GM21528 (cell line): ENCODE results near the gene PWP1.

Experiments used
- ATAC-seq: cut with Tn5 transposase; IDR thresholded peaks from one replicate; pipeline ENCODE4 v1.9.1; 2021; ENCODE audit warnings: mild to moderate bottlenecking, moderate library complexity; ENCODE audit not compliant: unreplicated experiment, low FRiP score

The PWP1 gene

GRCh38 chr12:107732365-107732764 lies 46.8 kb downstream of the PWP1 start:
- no peak for ATAC-seq

- no peak for ATAC-seq
Measured at GRCh38 chr12:107734139-107734538, 48.5 kb downstream of the PWP1 start.

GRCh38 chr12:107735763-107736162 lies 50.2 kb downstream of the PWP1 start:
- no peak for ATAC-seq

DNA sequence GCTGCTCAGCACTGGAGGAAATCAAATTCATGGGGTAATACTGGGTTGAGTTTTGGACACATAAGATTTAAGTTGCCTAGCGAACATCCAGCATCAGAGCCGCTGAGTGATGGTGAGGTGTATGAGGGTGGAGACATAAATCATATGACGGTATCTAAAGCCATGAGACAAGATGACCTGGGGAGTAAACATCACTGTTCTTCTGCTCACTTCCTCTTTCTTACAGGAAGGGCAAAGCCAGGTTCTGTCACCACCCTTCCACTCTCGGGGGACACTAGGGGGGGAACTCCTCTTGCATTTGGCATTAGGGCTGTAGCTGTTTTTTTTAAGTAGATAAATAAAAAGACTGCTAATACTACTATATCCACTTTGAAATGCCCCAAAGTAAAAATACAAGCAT lies 51.3 kb downstream of the PWP1 start:
- ATAC-seq: peak; percentile 94

DNA sequence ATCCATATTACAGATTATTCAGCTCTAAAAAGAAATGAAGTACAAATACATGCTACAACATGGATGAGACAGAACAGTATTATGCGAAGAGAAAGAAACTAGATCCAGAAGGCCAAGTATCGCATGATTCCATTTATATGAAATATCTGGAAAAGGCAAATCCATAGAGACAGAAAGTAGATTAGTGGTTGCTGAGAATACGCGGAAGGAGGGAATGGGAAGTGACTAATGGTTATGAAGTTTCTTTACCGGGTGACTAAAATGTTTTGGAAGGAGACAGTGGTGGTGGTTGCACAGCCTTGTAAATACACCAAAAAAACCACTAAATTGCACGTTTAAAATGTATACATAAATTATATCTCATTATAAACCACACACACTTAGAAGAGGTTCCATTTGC lies 62.9 kb downstream of the PWP1 start:
- ATAC-seq: no peak

DNA sequence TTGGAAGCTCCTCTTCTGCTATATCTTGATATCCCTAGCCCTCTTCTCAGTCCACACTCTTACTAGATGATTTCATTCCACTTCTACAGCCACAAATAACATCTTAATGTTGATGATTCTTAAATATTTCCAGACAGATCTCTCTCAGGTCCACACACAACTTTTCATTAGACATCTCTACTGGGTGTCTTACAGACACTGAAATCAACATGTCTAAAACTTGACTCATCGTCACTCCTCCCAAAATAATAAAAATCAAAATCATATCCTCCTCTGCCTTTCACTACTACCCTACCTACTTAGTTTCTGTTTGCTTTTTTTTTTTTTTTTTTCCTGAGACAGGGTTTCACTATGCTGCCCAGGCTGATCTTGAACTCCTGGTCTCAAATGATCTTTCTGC lies 63.5 kb downstream of the PWP1 start:
- ATAC-seq: no peak

- ATAC-seq: no peak
Measured at GRCh38 chr12:107759410-107759809, 73.8 kb downstream of the PWP1 start.

GRCh38 chr12:107760207-107760808 lies 74.7 kb downstream of the PWP1 start:
- ATAC-seq: peak; percentile 45

DNA sequence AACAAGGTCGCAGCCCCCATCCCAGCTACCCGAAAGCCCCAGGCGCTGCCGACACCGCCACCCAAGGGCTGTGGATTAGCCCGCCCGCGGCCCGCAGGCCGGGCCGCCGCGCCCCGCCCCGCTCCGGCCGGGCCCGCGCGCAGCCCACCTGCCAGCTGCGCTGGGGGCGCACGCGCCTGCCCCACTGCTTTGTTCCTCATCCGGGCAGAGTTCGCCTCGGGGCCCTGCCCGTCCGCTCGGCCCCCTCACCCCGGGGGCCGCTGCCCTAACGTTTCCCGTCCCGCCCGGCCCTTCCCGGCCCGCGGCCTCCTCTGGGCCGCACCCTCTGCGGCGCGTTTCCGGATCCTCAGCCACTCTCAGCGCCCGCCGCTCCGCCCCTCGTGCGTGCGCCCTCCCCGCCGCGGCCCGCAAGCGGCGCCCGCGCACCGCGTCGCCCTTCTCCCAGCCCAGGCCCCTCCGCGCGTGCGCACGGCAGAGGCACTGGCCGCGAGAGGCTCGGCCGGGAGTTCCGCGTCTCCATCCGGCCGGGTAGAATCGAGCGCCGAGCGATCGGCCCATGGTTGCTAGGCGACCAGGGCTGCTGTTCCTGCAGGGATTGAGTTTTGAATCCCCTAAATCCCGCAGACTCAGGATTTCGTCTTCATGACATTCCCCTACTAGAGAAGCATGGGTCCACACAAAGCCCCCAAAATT lies 75.4 kb downstream of the PWP1 start, which contains the start of gene PRDM4:
Gene PRDM4 (minus strand): TSS at position 329 of the 693 bp plus-strand sequence. CDS start 622 bp downstream, outside the sequence.
- ATAC-seq: peak; percentile 92

GRCh38 chr12:107761502-107761904 lies 75.9 kb downstream of the PWP1 start:
- no peak for ATAC-seq
